ENCODE results near the gene RB1. TPM values are rescaled to one million over a fixed set of nuclear protein-coding genes. Genes with fewer than 3 reads are reported as not detected.

The RB1 gene
- total RNA-seq, 2 donors from 2014 or later, result 18.7 to 20.1 TPM

- Mint-ChIP-seq H3K4me1 (no peaks in the 10 kb centered on the region), H3K36me3 (ENCODE audit: low read depth) (peaks cover 14% of the 10 kb centered on the region), H3K4me3 (no peak overlapping the region), H3K27ac (no peak overlapping the region), H3K27me3 (ENCODE audit: insufficient read depth) (no peaks in the 10 kb centered on the region), H3K9me3 (peaks cover 14% of the 10 kb centered on the region)
- DNase-seq, result no peak
- H3K27ac ChIP-seq (ENCODE audit: low read depth, low read length), result no peak overlapping the region
- H3K4me1 ChIP-seq (ENCODE audit: control insufficient read depth, insufficient read depth, low read length), result no peaks in the 10 kb centered on the region
- H3K9ac ChIP-seq (ENCODE audit: extremely low read depth, low read length, poor library complexity, severe bottlenecking), result no peak overlapping the region
- 95% methylated on average over 2 of the region's 2 CpGs; no CpG with 5 or more reads in 1 of the 2 experiments for WGBS, 2 experiments (ENCODE audit: insufficient coverage in 1 of 2, insufficient read length in 1 of 2)
- H3K4me3 ChIP-seq (ENCODE audit: low read length), result no peak overlapping the region
- no peaks in the 10 kb centered on the region for H3K27me3 ChIP-seq (ENCODE audit: control insufficient read depth, insufficient read depth, low read length, poor library complexity, severe bottlenecking)
- no peak for TF ChIP-seq CTCF (conservative IDR thresholded peaks at IDR 0.05)
- H3K36me3 ChIP-seq (ENCODE audit: control insufficient read depth, insufficient read depth, low read length), result no peaks in the 10 kb centered on the region
- peaks cover 12% of the 10 kb centered on the region for H3K9me3 ChIP-seq (ENCODE audit: control insufficient read depth, low read length)
Measured at GRCh38 chr13:48344264-48344663, 40.7 kb downstream of the RB1 start.

GRCh38 chr13:48346583-48346982, 43.0 kb downstream of the RB1 start:
- no peak overlapping the region for H3K4me3 ChIP-seq (ENCODE audit: low read length)
- WGBS, 2 experiments (ENCODE audit: insufficient coverage in 1 of 2, insufficient read length in 1 of 2), result 83% methylated on average over 1 of the region's 1 CpG; no CpG with 5 or more reads in 1 of the 2 experiments
- Mint-ChIP-seq H3K9me3 (peaks cover 10% of the 10 kb centered on the region), H3K4me1 (no peaks in the 10 kb centered on the region), H3K4me3 (no peak overlapping the region), H3K36me3 (ENCODE audit: low read depth) (peaks cover 25% of the 10 kb centered on the region), H3K27me3 (ENCODE audit: insufficient read depth) (no peaks in the 10 kb centered on the region), H3K27ac (no peak overlapping the region)
- no peak for DNase-seq
- no peak overlapping the region for H3K27ac ChIP-seq (ENCODE audit: low read depth, low read length)
- H3K9me3 ChIP-seq (ENCODE audit: control insufficient read depth, low read length), result peaks cover 7% of the 10 kb centered on the region
- H3K9ac ChIP-seq (ENCODE audit: extremely low read depth, low read length, poor library complexity, severe bottlenecking), result no peak overlapping the region
- H3K36me3 ChIP-seq (ENCODE audit: control insufficient read depth, insufficient read depth, low read length), result no peaks in the 10 kb centered on the region
- TF ChIP-seq CTCF (conservative IDR thresholded peaks at IDR 0.05), result no peak
- H3K4me1 ChIP-seq (ENCODE audit: control insufficient read depth, insufficient read depth, low read length), result no peaks in the 10 kb centered on the region
- no peaks in the 10 kb centered on the region for H3K27me3 ChIP-seq (ENCODE audit: control insufficient read depth, insufficient read depth, low read length, poor library complexity, severe bottlenecking)

- Mint-ChIP-seq H3K4me3 (no peak overlapping the region), H3K4me1 (no peaks in the 10 kb centered on the region), H3K27me3 (ENCODE audit: insufficient read depth) (no peaks in the 10 kb centered on the region), H3K27ac (no peak overlapping the region), H3K9me3 (peaks cover 36% of the 10 kb centered on the region), H3K36me3 (ENCODE audit: low read depth) (peaks cover 47% of the 10 kb centered on the region)
- no peak for TF ChIP-seq CTCF (conservative IDR thresholded peaks at IDR 0.05)
- Histone ChIP-seq H3K27ac (ENCODE audit: low read depth, low read length) (no peak overlapping the region), H3K4me1 (ENCODE audit: control insufficient read depth, insufficient read depth, low read length) (no peaks in the 10 kb centered on the region), H3K4me3 (ENCODE audit: low read length) (no peak overlapping the region), H3K9ac (ENCODE audit: extremely low read depth, low read length, poor library complexity, severe bottlenecking) (no peak overlapping the region), H3K27me3 (ENCODE audit: control insufficient read depth, insufficient read depth, low read length, poor library complexity, severe bottlenecking) (no peaks in the 10 kb centered on the region), H3K36me3 (ENCODE audit: control insufficient read depth, insufficient read depth, low read length) (no peaks in the 10 kb centered on the region), H3K9me3 (ENCODE audit: control insufficient read depth, low read length) (peaks cover 28% of the 10 kb centered on the region)
- 100% methylated on average over 2 of the region's 2 CpGs; no CpG with 5 or more reads in 1 of the 2 experiments for WGBS, 2 experiments (ENCODE audit: insufficient coverage in 1 of 2, insufficient read length in 1 of 2)
- DNase-seq, result no peak
Measured at GRCh38 chr13:48349525-48349924, 46.0 kb downstream of the RB1 start.
